Measurements from ENCODE around the gene CAPN1.

GRCh38 chr11:65136515-65137096 lies 45.1 kb upstream of the CAPN1 start:
- TF ChIP-seq SRSF7 (optimal IDR thresholded peaks at IDR 0.05; ENCODE audit: low read depth, low read length): no peak
- no peak for TF ChIP-seq IRF1 (CRISPR knock-in tag; IDR thresholded peaks at IDR 0.05; ENCODE audit: borderline replicate concordance)
- TF ChIP-seq RAD51 (IDR thresholded peaks at IDR 0.05; ENCODE audit: borderline replicate concordance, low read depth): no peak
- no peak for TF ChIP-seq CTCF (IDR thresholded peaks at IDR 0.05 in 2 of 3, conservative IDR thresholded peaks at IDR 0.05 in 1 of 3; ENCODE audit: insufficient read depth in 2 of 3, low read depth in 1 of 3, low read length in 3 of 3)
- no peak for TF ChIP-seq ARID2 (IDR thresholded peaks at IDR 0.05)
- TF ChIP-seq ELF1 (tag; IDR thresholded peaks at IDR 0.05): no peak
- no peak for TF ChIP-seq PHB2 (IDR thresholded peaks at IDR 0.05; ENCODE audit: low read depth)
- no peak for TF ChIP-seq ZC3H4 (CRISPR knock-in tag; IDR thresholded peaks at IDR 0.05; ENCODE audit: borderline replicate concordance)
- TF ChIP-seq ATF7 (IDR thresholded peaks at IDR 0.05): no peak
- no peak for TF ChIP-seq BRD9 (IDR thresholded peaks at IDR 0.05; ENCODE audit: low read depth, partially characterized antibody)
- no peak for TF ChIP-seq ZC3H8 (IDR thresholded peaks at IDR 0.05)
- TF ChIP-seq TEAD4 (IDR thresholded peaks at IDR 0.05; ENCODE audit: low read length): no peak
- TF ChIP-seq TEAD4 (CRISPR knock-in tag; IDR thresholded peaks at IDR 0.05; ENCODE audit: borderline replicate concordance): no peak
- TF ChIP-seq ATF2 (CRISPR knock-in tag; IDR thresholded peaks at IDR 0.05): no peak
- no peak for TF ChIP-seq ATF3 (IDR thresholded peaks at IDR 0.05)
- TF ChIP-seq ATF3 (CRISPR knock-in tag; conservative IDR thresholded peaks at IDR 0.05): no peak

Measured in K562 (cell line).